ENCODE results near the gene CNTF. TPM values are rescaled to one million over a fixed set of nuclear protein-coding genes. Genes with fewer than 3 reads are reported as not detected.
A peak's percentile ranks its signal among the peaks of the same experiment; 100 is the strongest.
"Not testable (repeated sequence)": the region's sequence is repeated elsewhere in the genome, so short reads cannot be mapped to it uniquely, and the experiment has no call there.

Gene CNTF
- 1 to 10 TPM; 4.1 to 5.5 TPM for total RNA-seq

- H3K4me3 Mint-ChIP-seq = no peak within 1 kb of the TSS
- no peaks in the 10 kb centered on the region for H3K27me3 Mint-ChIP-seq
- peak within 1 kb of the TSS; percentile 23 for H3K27ac Mint-ChIP-seq
- H3K36me3 Mint-ChIP-seq (ENCODE audit: low read depth) = peaks cover 100% of the 10 kb centered on the region
- no peak for ATAC-seq (replicated peaks)
- no peaks in the 10 kb centered on the region for H3K9me3 Mint-ChIP-seq
- H3K4me1 Mint-ChIP-seq = peaks cover 8% of the 10 kb centered on the region
Observed at GRCh38 chr11:58622344-58622743, at the start of gene CNTF. CNTF (plus strand) TSS chr11:58622665; CDS start chr11:58622753, 88 bp downstream.

GRCh38 chr11:58572906-58573305, 49.6 kb upstream of the CNTF start:
- peak overlapping the region; percentile 96 for H3K4me3 Mint-ChIP-seq
- ATAC-seq (replicated peaks) = not testable (repeated sequence)

GRCh38 chr11:58573451-58574104, 48.9 kb upstream of the CNTF start:
- Mint-ChIP-seq H3K4me1 (peaks cover 13% of the 10 kb centered on the region), H3K36me3 (ENCODE audit: low read depth) (peaks cover 88% of the 10 kb centered on the region), H3K9me3 (no peaks in the 10 kb centered on the region), H3K27ac (peak overlapping the region; percentile 100), H3K27me3 (no peaks in the 10 kb centered on the region), H3K4me3 (peak overlapping the region; percentile 96)
- peak; percentile 47 for ATAC-seq (replicated peaks)

More at GRCh38 chr11:58572906-58573305, 49.6 kb upstream of the CNTF start:
- Mint-ChIP-seq H3K27ac (peak overlapping the region; percentile 100), H3K36me3 (ENCODE audit: low read depth) (peaks cover 88% of the 10 kb centered on the region), H3K4me1 (peaks cover 20% of the 10 kb centered on the region)
- not testable (repeated sequence) for H3K27me3 Mint-ChIP-seq, H3K9me3 Mint-ChIP-seq

GRCh38 chr11:58574881-58575280, 47.6 kb upstream of the CNTF start:
- H3K9me3 Mint-ChIP-seq = no peaks in the 10 kb centered on the region
- H3K36me3 Mint-ChIP-seq (ENCODE audit: low read depth) = peaks cover 85% of the 10 kb centered on the region
- H3K27me3 Mint-ChIP-seq = no peaks in the 10 kb centered on the region
- no peak for ATAC-seq (replicated peaks)
- peaks cover 7% of the 10 kb centered on the region for H3K4me1 Mint-ChIP-seq
- peak overlapping the region; percentile 100 for H3K27ac Mint-ChIP-seq
- H3K4me3 Mint-ChIP-seq = peak overlapping the region; percentile 96

GRCh38 chr11:58575377-58576020, 47.0 kb upstream of the CNTF start, which contains the start of gene LPXN:
LPXN (minus strand) TSS chr11:58575856; CDS start chr11:58575772, 84 bp downstream.
- peaks cover 85% of the 10 kb centered on the region for H3K36me3 Mint-ChIP-seq (ENCODE audit: low read depth)
- H3K27me3 Mint-ChIP-seq = no peaks in the 10 kb centered on the region
- H3K9me3 Mint-ChIP-seq = no peaks in the 10 kb centered on the region
- H3K4me3 Mint-ChIP-seq = peak within 1 kb of the TSS; percentile 96
- peaks cover 7% of the 10 kb centered on the region for H3K4me1 Mint-ChIP-seq
- ATAC-seq (replicated peaks) = peak; percentile 2
- peak within 1 kb of the TSS; percentile 100 for H3K27ac Mint-ChIP-seq

- Mint-ChIP-seq H3K4me3 (peak overlapping the region; percentile 96), H3K36me3 (ENCODE audit: low read depth) (peaks cover 85% of the 10 kb centered on the region), H3K4me1 (peaks cover 6% of the 10 kb centered on the region), H3K27me3 (no peaks in the 10 kb centered on the region), H3K9me3 (no peaks in the 10 kb centered on the region), H3K27ac (peak overlapping the region; percentile 100)
- no peak for ATAC-seq (replicated peaks)
Observed at GRCh38 chr11:58576887-58577471, 45.5 kb upstream of the CNTF start.

- Mint-ChIP-seq H3K4me1 (peaks cover 10% of the 10 kb centered on the region), H3K4me3 (peak overlapping the region; percentile 96)
Observed at GRCh38 chr11:58577555-58578135, 44.8 kb upstream of the CNTF start.

GRCh38 chr11:58578136-58578634, 44.3 kb upstream of the CNTF start:
- Mint-ChIP-seq H3K36me3 (ENCODE audit: low read depth) (peaks cover 88% of the 10 kb centered on the region), H3K9me3 (no peaks in the 10 kb centered on the region), H3K27me3 (no peaks in the 10 kb centered on the region), H3K27ac (peak overlapping the region; percentile 100), H3K4me1 (peaks cover 12% of the 10 kb centered on the region), H3K4me3 (peak overlapping the region; percentile 96)
- ATAC-seq (replicated peaks) = no peak

More at GRCh38 chr11:58577555-58578135, 44.8 kb upstream of the CNTF start:
- no peaks in the 10 kb centered on the region for H3K27me3 Mint-ChIP-seq
- H3K36me3 Mint-ChIP-seq (ENCODE audit: low read depth) = peaks cover 87% of the 10 kb centered on the region
- H3K27ac Mint-ChIP-seq = peak overlapping the region; percentile 100
- ATAC-seq (replicated peaks) = peak; percentile 63
- no peaks in the 10 kb centered on the region for H3K9me3 Mint-ChIP-seq

- Mint-ChIP-seq H3K9me3 (no peaks in the 10 kb centered on the region), H3K27me3 (no peaks in the 10 kb centered on the region), H3K4me3 (peak within 1 kb of the TSS; percentile 96), H3K27ac (peak within 1 kb of the TSS; percentile 100), H3K36me3 (ENCODE audit: low read depth) (peaks cover 88% of the 10 kb centered on the region), H3K4me1 (peaks cover 14% of the 10 kb centered on the region)
- peak; percentile 53 for ATAC-seq (replicated peaks)
Observed at GRCh38 chr11:58578635-58579191, 43.8 kb upstream of the CNTF start, which contains the start of gene ZFP91. ZFP91 (plus strand) TSS chr11:58579063; CDS start chr11:58579282, 219 bp downstream.

GRCh38 chr11:58579192-58580129, 43.0 kb upstream of the CNTF start:
- no peaks in the 10 kb centered on the region for H3K27me3 Mint-ChIP-seq
- H3K9me3 Mint-ChIP-seq = no peaks in the 10 kb centered on the region
- H3K27ac Mint-ChIP-seq = peak overlapping the region; percentile 100
- peak overlapping the region; percentile 96 for H3K4me3 Mint-ChIP-seq
- ATAC-seq (replicated peaks) = peak; percentile 41
- H3K36me3 Mint-ChIP-seq (ENCODE audit: low read depth) = peaks cover 86% of the 10 kb centered on the region
- H3K4me1 Mint-ChIP-seq = peaks cover 14% of the 10 kb centered on the region

- no peaks in the 10 kb centered on the region for H3K27me3 Mint-ChIP-seq
- H3K27ac Mint-ChIP-seq = peak overlapping the region; percentile 100
- H3K4me3 Mint-ChIP-seq = peak overlapping the region; percentile 96
- peaks cover 86% of the 10 kb centered on the region for H3K36me3 Mint-ChIP-seq (ENCODE audit: low read depth)
- peaks cover 14% of the 10 kb centered on the region for H3K4me1 Mint-ChIP-seq
- H3K9me3 Mint-ChIP-seq = no peaks in the 10 kb centered on the region
- no peak for ATAC-seq (replicated peaks)
Observed at GRCh38 chr11:58580311-58580710, 42.2 kb upstream of the CNTF start.

GRCh38 chr11:58582437-58582836, 40.0 kb upstream of the CNTF start:
- Mint-ChIP-seq H3K4me1 (peaks cover 27% of the 10 kb centered on the region), H3K4me3 (peak overlapping the region; percentile 96), H3K36me3 (ENCODE audit: low read depth) (peaks cover 95% of the 10 kb centered on the region), H3K27ac (peak overlapping the region; percentile 100), H3K27me3 (no peaks in the 10 kb centered on the region), H3K9me3 (no peaks in the 10 kb centered on the region)
- no peak for ATAC-seq (replicated peaks)

- Mint-ChIP-seq H3K4me3 (no peak overlapping the region), H3K4me1 (peaks cover 31% of the 10 kb centered on the region), H3K36me3 (ENCODE audit: low read depth) (peaks cover 97% of the 10 kb centered on the region), H3K9me3 (no peaks in the 10 kb centered on the region), H3K27ac (no peak overlapping the region), H3K27me3 (no peaks in the 10 kb centered on the region)
- no peak for ATAC-seq (replicated peaks)
Observed at GRCh38 chr11:58586998-58587397, 35.5 kb upstream of the CNTF start.

All from activated T-helper 17 cell treated with anti-CD3 and anti-CD28 coated beads, Interleukin-2, amount 50 U/mL, for 72 hours (primary cell).